HG03139 (cell line): ENCODE measurements around the gene NSUN5.
"Not testable (repeated sequence)": the region's sequence is repeated elsewhere in the genome, so short reads cannot be mapped to it uniquely, and the experiment has no call there.

Experiments
- ATAC-seq: cut with Tn5 transposase; IDR thresholded peaks from one replicate; pipeline ENCODE4 v1.9.1; 2021; ENCODE audit not compliant: unreplicated experiment

NSUN5 gene

DNA sequence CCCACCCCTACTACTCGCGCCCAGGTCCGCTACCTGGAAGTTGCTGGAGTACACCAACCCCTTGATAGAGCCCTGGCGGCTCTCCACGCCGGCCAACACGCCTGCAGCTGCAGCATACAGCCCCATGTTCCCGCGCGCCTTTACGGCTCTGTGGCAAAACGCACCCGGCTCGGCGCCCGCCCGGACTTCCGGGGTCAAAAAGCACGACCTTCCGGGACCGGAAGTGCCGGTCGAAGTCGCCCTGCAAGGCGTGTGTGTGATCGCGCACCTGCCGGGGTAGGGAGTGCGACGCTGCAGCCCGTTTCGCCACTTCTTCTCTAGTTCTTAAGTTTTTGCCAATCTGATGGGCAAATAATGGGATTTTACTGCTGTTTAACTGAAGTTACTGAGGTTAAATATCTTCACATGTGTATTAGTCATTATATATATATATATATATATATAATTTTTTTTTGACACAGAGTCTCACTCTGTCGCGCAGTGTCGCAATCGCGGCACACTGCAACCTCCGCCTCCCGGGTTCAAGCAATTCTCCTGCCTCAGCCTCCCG is at the start of gene NSUN5:
NSUN5 (minus strand) TSS at position 162 of the 550 bp plus-strand sequence; CDS start at position 126, 36 bp downstream.
- ATAC-seq: peak; percentile 89

DNA sequence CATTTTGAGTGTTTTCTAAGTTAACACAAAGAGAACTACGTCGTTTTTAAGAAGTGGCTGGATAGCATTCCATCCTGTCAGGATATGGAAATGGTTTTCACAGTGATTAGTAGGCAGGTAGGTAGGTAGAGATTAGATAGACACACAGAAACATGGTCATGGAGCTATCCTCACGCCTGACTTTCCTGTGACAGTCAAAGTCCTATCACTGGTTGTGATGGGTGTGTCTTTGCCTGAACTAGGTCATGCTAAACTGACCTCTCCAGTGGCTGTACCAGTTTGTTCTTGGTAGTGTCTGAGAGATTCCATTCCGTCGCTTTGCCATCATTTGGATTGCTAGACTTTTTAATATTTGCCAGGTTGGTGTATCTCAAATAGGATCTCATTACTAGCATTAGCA is 47.5 kb upstream of the NSUN5 start:
- no peak for ATAC-seq

DNA sequence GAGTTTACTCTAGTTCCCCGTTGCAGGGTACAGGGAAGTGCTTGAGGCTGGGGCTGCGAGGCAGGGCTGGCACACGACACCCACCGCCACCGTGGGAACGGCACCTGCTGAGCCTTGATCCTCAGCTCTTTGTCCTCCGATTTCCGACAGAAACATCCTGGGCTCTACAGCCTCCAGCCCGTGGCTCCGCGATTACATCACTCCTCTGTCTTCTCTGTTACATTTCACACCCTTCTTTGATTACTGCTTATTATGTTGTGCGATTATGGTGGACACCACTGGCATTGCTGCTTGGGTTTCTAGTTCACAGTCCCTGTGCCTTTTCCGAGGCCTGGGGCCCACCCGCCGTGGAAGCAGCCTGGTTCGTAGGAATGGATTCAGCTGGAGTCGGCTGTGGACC is 46.2 kb upstream of the NSUN5 start:
- no peak for ATAC-seq

- no peak for ATAC-seq
Observed at GRCh38 chr7:73354196-73354595, 45.6 kb upstream of the NSUN5 start.

GRCh38 chr7:73353243-73353642 is 44.6 kb upstream of the NSUN5 start:
- no peak for ATAC-seq

DNA sequence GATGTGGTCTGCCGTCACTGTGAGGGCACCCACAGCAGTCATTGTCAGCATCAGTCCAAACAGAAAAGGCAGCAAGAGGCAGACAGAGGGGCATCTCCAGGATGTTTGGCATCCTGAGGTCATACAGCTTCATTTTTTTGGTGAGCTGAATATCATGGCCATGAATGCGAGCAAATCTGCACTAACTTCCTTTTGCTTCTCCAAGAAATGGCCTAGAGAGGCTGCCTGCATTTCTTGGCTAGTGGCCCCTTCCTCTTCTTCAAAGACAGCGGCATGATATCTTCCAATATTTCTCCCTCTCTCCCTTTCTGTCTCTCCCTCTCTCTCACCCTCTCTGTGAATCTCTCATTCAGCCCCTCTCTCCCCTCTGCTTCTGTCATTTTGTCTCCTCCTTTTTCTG is 44.2 kb upstream of the NSUN5 start:
- no peak for ATAC-seq

DNA sequence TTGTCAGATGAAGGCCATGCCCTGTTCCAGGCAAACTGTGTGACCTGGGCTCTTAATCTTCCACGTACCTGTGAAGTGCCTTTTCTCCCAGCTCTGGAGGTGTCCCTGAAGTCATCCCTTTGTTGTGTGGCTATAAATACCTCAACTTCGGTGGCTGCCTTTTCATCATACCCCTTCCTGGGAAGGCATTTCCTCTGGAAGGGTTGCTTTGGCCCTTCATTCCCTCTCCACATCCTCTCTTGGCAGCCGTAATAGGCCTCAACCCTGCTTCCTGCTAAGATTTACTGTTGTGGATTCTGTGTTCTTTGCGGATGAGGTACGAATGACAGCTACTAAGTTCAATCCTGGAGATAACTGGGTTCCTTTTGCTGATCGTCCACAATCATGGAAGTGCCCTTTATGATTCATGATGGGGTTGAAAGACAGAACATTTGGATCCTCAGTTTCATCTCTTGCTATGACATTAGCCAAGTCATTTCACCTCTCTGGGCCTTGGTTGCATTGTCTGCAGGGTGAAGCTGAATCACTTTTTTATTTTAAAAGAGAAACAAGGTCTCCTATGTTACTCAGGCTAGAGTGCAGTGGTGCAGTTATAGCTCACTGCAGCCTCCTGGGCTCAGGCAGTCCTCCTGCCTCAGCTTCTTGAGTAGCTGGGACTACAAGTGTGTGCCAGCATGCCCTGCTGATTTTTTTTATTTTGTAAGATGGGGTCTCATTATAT is 43.0 kb upstream of the NSUN5 start:
- no peak for ATAC-seq

GRCh38 chr7:73350306-73351068 is 41.9 kb upstream of the NSUN5 start:
- no peak for ATAC-seq

DNA sequence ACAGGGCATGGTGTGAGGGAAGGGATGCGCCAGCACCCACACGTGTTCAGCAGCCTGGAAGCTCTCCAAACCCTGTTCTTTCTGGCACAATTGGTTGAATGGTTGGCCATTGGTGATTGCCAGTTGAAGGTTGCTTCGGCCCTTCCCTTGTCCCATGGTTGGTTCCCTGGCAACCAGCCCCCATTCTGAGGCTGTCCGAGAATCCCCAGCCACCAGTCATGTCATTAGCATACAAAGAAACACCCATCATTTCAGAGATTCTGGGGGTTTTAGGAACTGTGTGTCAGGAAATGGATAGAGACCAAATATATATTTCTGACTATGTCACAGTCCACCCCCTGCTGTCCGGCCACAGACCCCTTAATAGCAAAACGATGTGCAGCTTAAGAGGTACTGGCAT is 41.1 kb upstream of the NSUN5 start:
- ATAC-seq: no peak

DNA sequence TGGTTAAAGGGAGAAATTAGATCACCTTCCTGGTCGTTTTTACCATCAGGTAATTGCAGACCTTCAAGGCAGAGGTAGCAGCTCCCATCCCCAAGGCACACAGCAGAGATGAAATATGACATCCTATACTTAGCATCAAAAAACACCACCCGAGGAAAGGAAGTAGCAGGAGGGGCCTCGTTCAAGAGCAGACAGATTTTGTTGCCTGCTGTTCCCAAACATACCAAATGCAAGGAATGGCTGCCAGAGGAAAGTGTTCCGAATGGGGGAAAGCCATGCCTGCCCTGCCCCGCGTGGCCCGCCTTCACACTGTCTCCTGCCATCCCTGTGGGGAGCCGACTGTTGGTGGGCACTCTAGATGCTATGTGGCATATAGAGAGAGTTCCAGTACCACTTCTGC is 37.3 kb upstream of the NSUN5 start:
- no peak for ATAC-seq

DNA sequence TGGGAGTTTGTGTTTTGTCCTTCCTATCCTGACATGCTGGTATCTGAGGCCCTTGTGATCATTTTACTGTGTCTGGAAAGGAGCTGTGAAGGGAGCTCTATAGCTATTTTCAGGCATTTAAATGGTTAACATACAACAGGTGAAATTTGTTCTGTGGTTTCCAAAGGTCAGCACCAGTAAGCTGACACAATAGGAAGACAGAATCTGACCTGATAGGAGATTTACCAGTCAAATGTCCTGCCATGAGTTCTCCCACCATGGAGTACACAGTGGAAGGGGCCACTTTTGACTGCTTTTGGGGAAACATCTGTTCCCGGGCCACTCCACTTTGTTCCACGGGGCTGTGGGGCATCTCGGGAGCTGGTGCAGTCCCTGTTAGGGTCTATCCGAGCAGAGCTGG is 36.9 kb upstream of the NSUN5 start:
- no peak for ATAC-seq

- no peak for ATAC-seq
Observed at GRCh38 chr7:73343671-73344380, 35.2 kb upstream of the NSUN5 start.

DNA sequence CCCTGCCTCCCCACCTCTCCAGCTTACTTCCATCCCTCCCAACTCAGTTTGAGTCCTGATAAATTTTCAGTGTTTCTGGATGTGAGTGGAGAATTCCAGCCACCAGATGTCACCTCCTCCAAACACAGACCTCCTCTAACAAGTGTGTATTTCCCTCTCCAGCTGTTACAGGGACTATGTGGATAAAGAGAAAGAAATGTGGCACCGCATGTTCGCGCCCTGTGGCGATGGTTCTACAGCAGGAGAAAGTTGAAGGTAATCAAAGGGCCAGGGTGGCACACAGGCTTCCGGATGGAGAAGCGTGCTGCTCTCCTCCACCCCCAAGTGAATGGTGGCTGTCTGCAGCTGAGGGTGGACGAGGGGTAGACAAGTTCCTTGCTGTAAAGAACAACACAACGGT is 34.0 kb upstream of the NSUN5 start:
- ATAC-seq: no peak

DNA sequence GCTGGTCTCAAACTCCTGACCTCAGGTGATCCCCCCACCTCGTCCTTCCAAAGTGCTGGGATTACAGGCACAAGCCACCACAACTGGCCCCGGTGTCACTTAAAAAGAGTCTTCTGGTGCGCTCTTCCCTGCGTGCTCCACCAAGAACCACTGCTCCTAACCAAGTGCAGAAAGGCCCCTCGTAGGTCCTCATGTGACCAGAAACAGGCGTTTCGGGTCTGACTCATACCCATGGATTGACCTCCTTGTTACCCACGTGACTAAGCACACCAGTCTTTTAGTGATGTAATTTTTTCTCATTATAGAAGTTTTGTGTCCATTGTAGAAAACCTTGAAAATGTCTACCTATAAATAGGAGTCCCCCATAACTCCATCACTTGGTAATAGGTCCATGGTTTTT is 33.3 kb upstream of the NSUN5 start:
- no peak for ATAC-seq

- ATAC-seq: no peak
Observed at GRCh38 chr7:73340514-73340913, 31.9 kb upstream of the NSUN5 start.

- no peak for ATAC-seq
Observed at GRCh38 chr7:73338321-73338720, 29.7 kb upstream of the NSUN5 start.

DNA sequence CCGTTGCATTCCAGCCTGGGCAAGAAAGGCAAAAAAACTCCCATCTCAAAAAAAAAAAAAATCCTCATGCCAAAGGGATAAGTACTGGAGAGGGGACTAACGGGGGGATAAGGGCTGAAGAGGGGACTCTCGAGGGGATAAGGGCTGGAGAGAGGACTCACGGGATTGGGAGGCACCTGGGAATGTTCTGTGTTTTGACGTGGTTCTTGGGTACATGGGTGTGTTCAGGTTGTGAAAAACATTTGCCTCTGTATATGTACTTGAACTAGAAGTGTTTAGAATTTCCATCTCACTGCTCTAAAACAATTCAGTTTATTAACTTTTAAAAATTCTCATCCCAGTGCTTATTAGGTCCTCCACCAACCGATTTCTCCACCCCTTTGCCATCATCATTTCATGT is 23.8 kb upstream of the NSUN5 start:
- ATAC-seq: no peak

- no peak for ATAC-seq
Observed at GRCh38 chr7:73330772-73331171, 22.1 kb upstream of the NSUN5 start.

GRCh38 chr7:73329861-73330581 is 21.4 kb upstream of the NSUN5 start:
- ATAC-seq: no peak

DNA sequence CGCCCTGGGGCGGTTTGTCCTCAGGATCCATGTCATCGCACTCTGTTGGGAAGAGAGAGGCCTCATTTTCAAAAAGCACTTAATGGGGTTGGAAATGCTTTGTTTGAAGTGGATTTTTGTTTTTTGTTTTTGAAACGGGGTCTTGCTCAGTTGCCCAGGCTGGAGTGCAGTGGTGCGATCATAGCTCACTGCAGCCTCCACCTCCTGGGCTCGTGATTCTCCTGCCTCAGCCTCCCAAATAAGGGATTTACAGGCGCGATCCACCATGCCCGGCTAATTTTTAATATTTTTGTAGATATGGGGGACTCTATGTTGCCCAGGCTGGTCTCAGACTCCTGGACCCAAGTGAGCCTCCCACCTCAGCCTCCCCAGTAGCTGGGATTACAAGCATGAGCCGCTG is 20.1 kb upstream of the NSUN5 start:
- no peak for ATAC-seq

DNA sequence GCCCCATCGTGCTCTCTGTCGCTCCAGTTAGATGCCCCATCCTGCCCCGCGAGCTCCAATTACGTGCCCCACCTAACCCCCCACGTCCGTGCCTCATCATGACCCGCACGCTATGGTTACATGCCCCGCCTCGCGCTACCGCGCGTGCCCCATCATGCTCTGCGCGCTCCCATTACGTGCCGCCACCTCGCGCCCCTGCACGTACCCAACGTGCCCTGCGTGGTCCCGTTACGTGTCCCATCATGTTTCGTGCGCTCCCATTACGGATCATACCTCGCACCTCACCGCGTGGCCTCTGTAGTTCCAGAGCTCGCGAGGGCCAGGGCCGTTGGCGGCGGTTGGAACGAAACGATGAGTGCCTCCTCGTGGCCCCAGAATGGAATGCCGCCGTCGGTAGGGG is 19.3 kb upstream of the NSUN5 start, which contains the start of the genes FKBP6 and TRIM50:
FKBP6 (plus strand) TSS at position 240 of the 400 bp plus-strand sequence. CDS start 268 bp downstream, outside the sequence.
TRIM50 (minus strand) TSS at position 161 of the 400 bp plus-strand sequence. CDS start 3,295 bp downstream, outside the sequence.
- ATAC-seq: not testable (repeated sequence)
